ENCODE measurements around the gene SPOCK1.

- TF ChIP-seq OTX1 (CRISPR knock-in tag; IDR thresholded peaks at IDR 0.05) (no peak), CTCF (IDR thresholded peaks at IDR 0.05 in 2 of 3, conservative IDR thresholded peaks at IDR 0.05 in 1 of 3; ENCODE audit: insufficient read depth in 2 of 3, low read depth in 1 of 3, low read length in 3 of 3) (no peak), REST (IDR thresholded peaks at IDR 0.05; ENCODE audit: borderline replicate concordance) (no peak), REST (CRISPR knock-in tag; IDR thresholded peaks at IDR 0.05; ENCODE audit: low read depth) (no peak), MEIS2 (IDR thresholded peaks at IDR 0.05; ENCODE audit: partially characterized antibody) (no peak)
These were observed 461.3 kb downstream of the SPOCK1 start for GRCh38 chr5:137037848-137038247.
